GM21526 (cell line): ENCODE data around the gene POGZ.

Source experiments
- ATAC-seq: cut with Tn5 transposase; IDR thresholded peaks from one replicate; pipeline ENCODE4 v1.9.1; 2021; ENCODE audit warnings: moderate library complexity; ENCODE audit not compliant: unreplicated experiment, low FRiP score

Gene POGZ

DNA sequence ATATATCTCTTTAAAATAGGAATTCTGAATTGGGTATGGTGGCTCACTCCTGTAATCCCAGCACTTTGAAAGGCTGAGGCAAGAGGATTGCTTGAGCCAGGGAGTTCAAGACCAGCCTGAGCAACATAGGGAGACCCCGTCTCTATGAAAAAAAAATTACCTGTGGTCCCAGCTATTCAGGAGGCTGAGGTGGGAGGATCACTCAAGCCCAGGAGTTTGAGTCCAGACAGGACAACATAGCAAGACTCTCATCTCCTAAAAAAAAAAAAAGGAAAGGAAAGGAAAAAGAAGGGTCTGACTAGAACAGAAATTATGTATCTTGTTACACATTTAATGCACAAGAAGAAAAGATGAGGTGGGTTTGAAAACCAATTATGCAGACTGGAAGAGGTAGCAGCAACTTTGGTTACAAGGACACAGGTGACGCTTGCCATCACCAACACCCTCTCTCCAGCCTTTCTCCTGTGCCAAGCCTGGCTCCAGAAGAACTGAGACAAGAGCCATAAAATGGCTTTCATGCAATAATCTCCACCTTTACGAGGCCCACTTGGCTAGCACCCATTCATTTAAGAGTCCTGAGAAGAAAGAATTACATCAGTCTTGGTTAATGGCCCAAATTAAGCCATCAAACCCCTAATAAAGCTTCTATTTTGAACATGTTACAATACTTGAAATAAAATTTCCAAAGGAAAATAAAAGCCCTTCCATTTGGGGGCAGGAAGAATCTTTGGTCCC lies 82.0 kb downstream of the POGZ start:
- ATAC-seq, result no peak

DNA sequence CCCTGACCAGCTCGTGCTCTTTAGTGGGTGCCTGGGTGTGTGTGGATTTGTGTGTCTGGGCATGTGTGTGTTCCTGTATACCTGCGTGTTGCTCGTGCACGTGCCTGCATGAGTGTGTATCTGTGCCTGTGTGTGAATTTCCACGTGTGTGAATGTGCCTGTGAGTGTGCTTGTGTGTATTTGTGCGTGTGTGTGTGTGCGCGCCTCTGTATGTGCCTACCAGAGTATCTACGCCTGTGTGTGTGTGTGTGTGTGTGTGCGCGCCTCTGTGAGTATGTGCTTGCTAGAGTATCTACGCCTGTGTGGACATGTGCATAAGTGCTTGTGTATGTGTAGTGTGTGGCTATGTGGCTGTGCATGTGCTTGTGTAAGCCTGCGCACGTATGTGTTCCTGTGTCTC lies 86.1 kb downstream of the POGZ start:
- no peak for ATAC-seq

DNA sequence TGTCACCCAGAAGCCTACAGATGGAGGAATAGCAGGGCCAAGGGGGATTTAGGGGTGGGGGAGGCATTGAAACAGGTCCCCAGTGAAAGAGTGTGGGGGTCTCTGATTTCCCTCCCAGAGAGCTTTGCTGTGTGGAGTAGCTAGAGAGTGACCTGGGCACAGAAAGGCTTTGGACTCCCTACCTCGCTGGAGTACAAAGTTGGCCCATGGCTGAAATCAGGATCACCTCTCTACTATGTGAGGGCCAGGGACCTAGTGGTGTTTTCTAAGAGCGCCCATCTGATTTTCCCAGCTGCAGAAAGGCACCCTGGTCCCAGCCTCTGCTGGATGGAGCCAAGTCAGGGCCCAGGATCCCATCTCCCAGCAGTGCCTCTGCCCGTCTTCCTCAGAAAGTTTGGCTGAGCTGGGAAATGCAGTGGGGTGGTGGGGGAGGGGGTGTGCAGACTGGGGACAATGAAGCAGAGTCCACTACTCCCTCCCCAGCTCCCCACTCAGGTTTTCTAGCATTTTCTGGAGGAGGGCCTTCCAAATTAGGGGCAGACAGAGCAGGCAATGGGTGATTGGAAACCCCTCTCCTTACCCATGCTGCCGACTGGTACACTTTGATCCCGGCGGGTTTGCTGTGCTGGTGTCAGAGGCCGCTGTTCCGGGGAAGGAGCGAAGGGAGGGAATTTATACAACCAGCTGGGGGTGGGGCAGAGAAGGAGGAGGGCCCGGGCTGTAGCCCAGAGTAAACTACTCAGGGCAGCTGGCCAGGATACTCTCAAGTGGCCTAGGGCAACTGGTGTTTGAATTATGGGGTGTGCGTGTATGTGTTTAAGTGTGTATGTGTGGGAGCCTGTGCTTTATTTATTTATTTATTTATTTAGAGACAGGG lies 87.0 kb downstream of the POGZ start, which contains the start of gene SELENBP1:
Gene SELENBP1, minus strand, starts transcription at position 648 of the 877 bp plus-strand sequence. Its CDS starts 64 bp downstream, at position 584.
- ATAC-seq, result no peak

DNA sequence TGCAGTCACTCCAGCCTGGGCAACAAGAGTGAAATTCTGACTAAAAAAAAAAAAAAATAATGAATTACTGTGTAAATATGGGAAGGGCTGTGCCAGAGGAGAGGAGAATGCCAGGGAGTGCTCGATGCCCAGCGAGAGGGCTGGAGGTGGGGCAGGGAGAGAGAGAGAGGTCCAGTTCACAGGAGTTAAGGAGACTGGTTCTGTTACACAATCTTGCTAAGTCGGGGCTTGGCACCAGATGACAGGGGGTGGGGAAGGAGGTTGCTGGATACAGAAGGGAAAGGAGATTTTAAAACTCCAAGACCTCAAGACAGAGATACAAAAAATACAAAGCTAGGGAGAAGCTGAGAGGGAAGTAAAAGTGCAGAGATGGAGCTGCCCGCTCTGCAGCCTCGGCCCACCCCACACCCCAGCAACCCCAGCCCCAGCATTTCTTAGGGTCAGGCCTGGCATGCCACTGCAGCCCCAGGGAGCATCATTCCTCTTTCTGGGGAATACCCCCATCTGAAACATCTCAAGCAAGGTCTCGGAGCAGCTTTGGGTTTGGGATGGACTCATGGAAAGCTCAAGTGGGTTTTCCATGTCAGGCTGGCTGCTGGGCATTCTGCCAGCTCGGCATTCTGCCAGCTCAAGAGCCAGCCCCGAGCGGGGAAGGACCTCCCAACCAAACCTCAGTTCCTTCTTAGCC lies 87.8 kb downstream of the POGZ start:
- ATAC-seq, result no peak

DNA sequence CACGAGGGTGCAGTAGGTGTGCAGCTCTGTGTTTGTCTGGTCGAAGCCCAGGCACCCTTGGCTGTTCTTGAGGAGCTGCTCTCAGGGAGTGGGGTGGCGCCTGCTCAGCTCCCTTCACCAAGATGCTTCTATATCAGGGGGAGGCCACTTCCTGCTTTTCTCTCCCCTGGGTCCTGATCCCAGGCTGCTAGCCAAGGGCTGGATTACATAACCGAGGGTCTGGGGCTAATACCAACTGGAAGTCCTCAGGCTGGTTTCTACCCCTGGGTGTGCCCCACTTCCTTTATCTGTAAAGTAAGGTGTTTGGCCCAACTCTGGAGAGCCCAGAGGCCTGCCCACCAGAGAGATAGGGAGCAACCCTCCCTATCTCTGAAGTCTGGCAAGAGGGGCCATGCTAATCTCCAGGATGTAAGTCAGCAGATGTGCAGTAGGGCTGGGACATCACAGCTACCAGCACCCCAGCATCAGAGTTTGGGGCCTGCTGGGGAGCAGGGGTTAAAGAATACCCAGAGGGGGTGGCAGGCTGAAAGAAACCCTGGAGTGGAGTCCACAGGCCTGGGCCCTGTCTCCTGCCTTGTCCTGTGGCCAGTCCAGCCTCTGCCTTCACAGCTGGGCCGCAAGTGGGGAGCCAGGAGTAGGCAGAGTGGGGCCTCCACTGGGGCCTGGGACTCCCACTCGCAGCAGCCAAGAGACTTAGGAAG lies 88.9 kb downstream of the POGZ start:
- no peak for ATAC-seq

DNA sequence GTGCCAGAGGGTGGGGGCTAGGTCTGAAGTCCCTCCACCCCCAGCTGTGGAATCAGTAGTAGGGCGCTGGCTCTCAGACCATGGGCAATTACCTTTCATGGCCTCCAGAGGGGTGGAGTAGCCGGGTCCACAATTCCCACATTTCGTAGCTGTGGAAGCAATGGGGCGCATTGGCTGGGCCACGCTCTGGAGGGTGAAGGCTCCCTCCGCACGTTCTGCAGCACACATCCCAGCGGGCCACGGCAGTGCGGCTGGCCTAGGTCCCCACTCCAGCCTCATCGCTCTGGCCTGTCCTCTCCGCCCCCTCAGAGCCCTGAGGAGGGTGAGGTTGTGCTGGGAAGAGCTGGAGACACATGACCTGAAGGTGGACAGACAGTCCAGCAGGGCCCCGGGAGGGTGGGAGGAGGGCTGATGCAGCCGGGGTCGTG lies 89.7 kb downstream of the POGZ start:
- no peak for ATAC-seq

DNA sequence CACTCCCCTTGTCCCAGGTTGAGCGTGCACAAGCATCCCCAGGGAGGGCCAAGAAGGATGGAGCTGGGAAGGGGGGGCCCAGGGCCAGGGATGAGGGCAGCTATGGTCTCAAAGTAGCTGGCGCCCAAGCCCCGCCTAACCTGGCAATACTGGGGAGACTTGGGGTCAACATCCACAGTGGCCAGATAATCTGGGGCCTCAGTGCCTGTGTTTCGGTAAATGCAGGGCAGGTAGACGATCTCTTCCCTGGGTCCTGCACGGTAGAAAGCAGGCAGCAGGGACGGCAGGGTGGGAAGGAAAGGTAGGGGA lies 90.0 kb downstream of the POGZ start:
- no peak for ATAC-seq

DNA sequence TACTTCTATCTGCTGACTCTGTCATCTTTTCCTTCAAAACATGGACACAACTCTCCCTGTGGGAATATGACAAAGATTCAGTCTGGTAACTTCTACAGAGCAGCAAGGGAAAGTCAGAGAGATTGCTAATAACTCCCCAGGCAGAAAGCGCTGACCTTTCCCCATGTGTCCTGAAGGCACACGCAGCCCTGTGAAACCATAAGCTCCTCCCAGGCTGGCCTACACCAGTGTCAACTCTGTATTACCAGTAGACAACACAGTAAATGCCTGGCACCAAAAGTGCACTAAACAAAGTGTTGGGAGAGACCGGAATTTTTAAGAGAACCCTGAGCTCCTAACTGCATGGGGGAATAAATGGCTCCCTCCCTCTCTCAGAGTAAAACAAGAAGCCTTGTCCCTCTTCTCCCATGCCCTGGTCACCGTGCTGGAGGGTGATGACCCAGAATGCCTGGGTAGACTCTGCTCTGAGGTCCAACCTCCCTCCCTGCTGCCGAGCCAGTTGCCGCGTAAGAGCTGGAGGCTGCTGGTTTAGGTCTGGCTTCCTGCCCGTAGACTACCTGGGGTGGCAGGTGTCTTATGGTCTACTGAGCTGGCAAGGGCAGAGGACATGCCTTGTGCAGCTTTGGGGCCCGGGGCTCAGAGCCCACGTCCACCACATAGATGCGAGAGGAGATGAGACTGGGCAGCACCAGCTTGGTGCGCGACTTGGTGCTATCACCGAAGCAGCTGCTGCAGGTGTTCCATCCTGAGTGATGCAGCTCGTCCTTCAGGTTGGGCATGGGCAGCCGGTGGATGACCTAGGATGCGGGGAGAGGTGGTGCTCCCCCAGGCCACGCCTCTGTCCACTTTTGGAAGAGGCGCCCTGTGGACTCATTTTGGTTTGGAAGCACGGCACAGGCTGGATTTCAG lies 90.6 kb downstream of the POGZ start:
- no peak for ATAC-seq

DNA sequence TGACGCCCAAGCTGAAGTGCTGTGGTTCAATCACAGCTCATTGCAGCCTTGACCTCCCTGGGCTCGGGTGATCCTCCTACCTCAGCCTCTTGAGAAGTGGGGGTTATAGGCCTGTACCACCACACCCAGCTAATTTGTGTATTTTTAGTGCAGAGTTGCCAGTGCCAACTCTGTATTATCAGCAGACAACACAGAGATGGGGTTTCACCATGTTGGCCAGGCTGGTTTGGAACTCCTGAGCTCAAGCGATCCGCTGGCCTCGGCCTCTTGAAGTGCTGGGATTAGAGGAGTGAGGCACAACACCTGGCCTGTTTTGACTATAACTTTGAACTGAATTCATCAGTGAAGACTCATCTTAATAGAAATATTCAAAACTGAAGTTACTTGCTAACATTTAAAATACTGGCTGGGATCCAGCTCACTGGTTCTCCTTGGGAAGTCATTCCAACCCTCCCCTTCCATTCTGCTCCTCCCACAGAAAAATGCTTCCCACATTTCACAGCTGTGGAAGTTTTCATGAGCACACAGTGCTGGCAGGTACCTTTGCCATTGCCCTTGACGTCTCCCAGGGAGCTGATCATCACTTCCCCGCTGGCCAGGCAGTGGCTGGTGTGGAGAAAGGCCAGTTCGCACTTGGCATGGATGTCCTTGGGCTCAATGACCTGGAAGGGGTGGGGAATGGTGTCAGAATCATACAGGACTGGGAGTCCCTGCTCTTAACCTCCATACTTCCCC lies 91.5 kb downstream of the POGZ start:
- no peak for ATAC-seq

DNA sequence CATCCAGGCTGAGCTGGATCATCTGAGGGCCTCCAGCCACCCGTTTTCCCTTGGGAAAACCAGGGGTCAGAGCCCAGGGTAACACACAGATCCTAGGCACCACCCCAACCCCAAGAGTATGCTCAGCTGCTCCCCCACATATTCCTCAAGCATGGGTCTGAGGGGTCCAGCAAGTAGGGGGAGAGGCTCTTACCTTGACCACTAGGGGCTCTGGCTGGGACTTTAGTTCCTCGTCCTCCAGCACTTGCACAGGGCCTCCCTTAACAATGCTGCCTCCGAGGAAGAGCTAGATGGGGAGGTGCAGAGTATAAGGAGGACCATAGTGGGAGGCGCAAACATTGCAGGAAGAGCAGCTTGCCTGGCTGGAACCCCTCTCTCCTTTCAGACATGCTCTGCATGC lies 94.3 kb downstream of the POGZ start:
- ATAC-seq, result no peak

DNA sequence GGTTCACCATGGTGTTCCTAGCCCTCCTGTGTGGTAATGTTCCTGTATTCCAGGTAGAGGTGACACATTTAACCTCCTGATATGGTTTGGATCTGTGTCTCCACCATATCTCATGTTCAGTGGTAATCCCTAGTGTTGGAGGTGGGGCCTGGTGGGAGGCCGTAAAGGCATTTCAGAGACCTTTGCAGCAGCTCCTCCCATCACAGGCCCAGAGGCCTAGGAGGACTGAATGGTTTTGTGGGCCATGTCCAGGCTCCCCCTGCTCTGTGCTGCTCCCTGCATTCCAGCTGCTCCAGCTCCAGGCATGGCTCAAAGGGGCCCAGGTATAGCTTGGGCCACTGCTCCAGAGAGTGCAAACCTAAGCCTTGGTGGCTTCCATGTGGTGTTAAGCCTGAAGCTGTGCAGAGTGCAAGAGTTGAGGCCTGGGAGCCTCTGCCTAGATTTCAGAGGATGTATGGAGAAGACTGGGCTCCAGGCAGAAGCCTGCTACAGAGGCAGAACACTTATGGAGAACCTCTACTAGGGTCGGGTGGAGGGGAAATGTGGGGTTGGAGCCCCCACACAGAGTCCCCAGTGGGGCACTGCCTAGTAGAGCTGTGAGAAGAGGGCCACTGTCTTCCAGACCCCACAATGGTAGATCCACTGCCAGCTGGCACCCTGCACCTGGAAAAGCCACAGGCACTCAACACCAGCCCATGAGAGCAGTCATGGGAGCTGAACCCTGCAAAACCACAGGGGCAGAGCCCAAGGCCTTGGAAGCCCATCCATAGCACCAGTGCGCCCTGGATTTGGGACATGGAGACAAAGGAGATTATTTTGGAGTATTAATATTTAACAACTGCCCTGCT lies 96.8 kb downstream of the POGZ start:
- ATAC-seq, result no peak

DNA sequence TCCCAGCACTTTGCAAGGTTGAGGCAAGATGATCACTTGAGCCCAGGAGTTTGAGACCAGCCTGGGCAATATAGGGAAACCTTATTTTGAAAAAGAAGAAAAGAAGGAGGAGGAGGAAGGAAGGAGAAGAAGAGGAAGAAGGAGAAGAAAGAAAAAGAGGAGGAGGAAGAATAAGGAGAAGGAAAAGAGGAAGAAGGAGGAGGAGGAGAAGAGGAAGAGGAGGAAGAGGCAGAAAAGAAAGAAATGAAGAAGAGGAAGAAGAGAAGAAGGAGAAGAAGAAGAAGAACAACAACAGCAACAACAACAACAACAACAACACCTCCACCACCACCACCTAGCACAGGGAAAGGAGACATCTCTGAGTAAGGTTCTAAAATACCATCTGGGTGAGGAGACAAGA lies 97.4 kb downstream of the POGZ start:
- ATAC-seq, result no peak

DNA sequence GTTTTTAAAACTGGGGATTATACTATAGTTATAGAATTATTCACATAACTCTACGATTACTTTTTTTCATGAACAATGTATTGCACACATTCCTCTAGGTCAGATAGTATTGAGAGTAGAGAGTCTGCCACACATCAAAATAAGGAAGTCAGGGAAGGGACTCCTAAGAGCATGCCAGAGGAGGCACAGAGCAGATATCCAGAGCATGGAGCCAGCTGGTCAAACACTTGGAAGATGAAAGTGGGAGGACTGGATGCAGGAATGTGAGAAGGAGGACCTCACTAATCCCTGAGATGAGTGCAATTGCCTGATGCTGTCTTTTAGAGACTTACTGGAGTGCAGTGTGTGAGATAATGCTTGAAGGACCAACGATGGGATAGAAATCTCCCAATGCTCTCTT lies 102.6 kb downstream of the POGZ start:
- ATAC-seq, result no peak
